IMR-90 (cell line): ENCODE measurements around the gene P2RX3. TPM values are rescaled to one million over a fixed set of nuclear protein-coding genes. Genes with fewer than 3 reads are reported as not detected.

ENCODE experiments used
- ATAC-seq: fragments of 200-7000 bp; cut with Tn5 transposase; 2 replicates; pipeline ENCODE4 v1.9.1; 2020; ENCODE audit warnings: low read depth, mild to moderate bottlenecking, moderate library complexity
- BruUV-seq: library from RNA; stranded (reverse); fragments of 400-500 nt; replicated peaks from 2 replicates; lab custom pipeline; 2021; lab: Mats Ljungman, UMichigan
- CTCF ChIA-PET: fragments of 300-600 bp; formaldehyde crosslinking; extraction: SDS; loops from one replicate; lab custom pipeline; 2021; ENCODE audit warnings: antibody characterized with exemption; lab: Yijun Ruan, JAX
- POLR2A ChIA-PET: fragments of 300-600 bp; sonication (Branson Sonifier 250); formaldehyde crosslinking; loops from one replicate; lab custom pipeline; 2022; ENCODE audit warnings: antibody characterized with exemption; ENCODE audit not compliant: unreplicated experiment; lab: Charles Lee
- DNase-seq: peaks from one replicate; pipeline ENCODE4 v3.0.0; 2013
- H2AFZ ChIP-seq: replicated peaks from 2 replicates; pipeline ENCODE3; 2013; ENCODE audit warnings: low read length, mild to moderate bottlenecking; ENCODE audit not compliant: poor library complexity
- H2AK5ac ChIP-seq: 2 replicates; pipeline ENCODE4 v1.6.1; 2013; ENCODE audit warnings: low read depth, low read length, inconsistent platforms
- H2AK9ac ChIP-seq: replicated peaks from 2 replicates; pipeline ENCODE3; 2013; ENCODE audit warnings: mild to moderate bottlenecking, low read depth, low read length, moderate library complexity; ENCODE audit not compliant: poor library complexity
- H2BK120ac ChIP-seq: 2 replicates; pipeline ENCODE4 v1.6.1; 2013; ENCODE audit warnings: low read depth, low read length, inconsistent platforms
- H2BK15ac ChIP-seq: 3 replicates; pipeline ENCODE4 v1.6.1; 2013; ENCODE audit warnings: low read depth, low read length, inconsistent platforms
- H2BK20ac ChIP-seq: 2 replicates; pipeline ENCODE4 v1.6.1; 2013; ENCODE audit warnings: low read depth, mild to moderate bottlenecking, inconsistent platforms, low read length, moderate library complexity
- H2BK5ac ChIP-seq: 2 replicates; pipeline ENCODE4 v1.6.1; 2013; ENCODE audit warnings: mild to moderate bottlenecking, low read depth, low read length, inconsistent platforms; ENCODE audit not compliant: poor library complexity, severe bottlenecking
- H3K14ac ChIP-seq: replicated peaks from 2 replicates; pipeline ENCODE4 v1.6.1; 2013; ENCODE audit warnings: low read depth, low read length, inconsistent platforms
- H3K18ac ChIP-seq: 2 replicates; pipeline ENCODE4 v1.6.1; 2013; ENCODE audit warnings: low read depth, low read length, control low read depth
- H3K23ac ChIP-seq: 2 replicates; pipeline ENCODE4 v1.6.1; 2013; ENCODE audit warnings: low read depth, low read length, inconsistent platforms
- H3K27ac ChIP-seq: 2 replicates; pipeline ENCODE4 v1.5.1; 2013; ENCODE audit warnings: mild to moderate bottlenecking, control low read depth, low read length; ENCODE audit not compliant: insufficient read depth
- H3K27me3 ChIP-seq: 2 replicates; pipeline ENCODE4 v1.6.1; 2013; ENCODE audit warnings: low read length; ENCODE audit not compliant: control insufficient read depth, insufficient read depth
- H3K36me3 ChIP-seq: 2 replicates; pipeline ENCODE4 v1.6.1; 2013; ENCODE audit warnings: low read length, mixed read lengths; ENCODE audit not compliant: control insufficient read depth, insufficient read depth
- H3K4ac ChIP-seq: 2 replicates; pipeline ENCODE4 v1.6.1; 2013; ENCODE audit warnings: low read depth, low read length, inconsistent platforms
- H3K4me1 ChIP-seq: 2 replicates; pipeline ENCODE4 v1.6.1; 2013; ENCODE audit warnings: low read length, mixed read lengths; ENCODE audit not compliant: control insufficient read depth, insufficient read depth
- H3K4me2 ChIP-seq: 2 replicates; pipeline ENCODE4 v1.6.1; 2013; ENCODE audit warnings: low read depth, mild to moderate bottlenecking, control low read depth, low read length, moderate library complexity
- H3K4me3 ChIP-seq: 2 replicates; pipeline ENCODE4 v1.5.1; 2013; ENCODE audit warnings: low read depth, mild to moderate bottlenecking, control low read depth, low read length, moderate library complexity; ENCODE audit not compliant: insufficient read depth
- H3K56ac ChIP-seq: 2 replicates; pipeline ENCODE4 v1.6.1; 2013; ENCODE audit warnings: low read length, inconsistent platforms; ENCODE audit not compliant: insufficient read depth; ENCODE audit errors: extremely low read depth
- H3K79me1 ChIP-seq, 2 experiments: 2 replicates each; pipeline ENCODE4 v1.6.1; 2013; ENCODE audit warnings: low read length in 2 of 2, inconsistent platforms in 1 of 2, low read depth in 1 of 2
- H3K9ac ChIP-seq: 2 replicates; pipeline ENCODE4 v1.6.1; 2013; ENCODE audit warnings: low read depth, low read length, control low read depth
- H3K9me1 ChIP-seq: 2 replicates; pipeline ENCODE4 v1.6.1; 2013; ENCODE audit warnings: low read length, inconsistent platforms; ENCODE audit not compliant: insufficient read depth
- H3K9me3 ChIP-seq: 2 replicates; pipeline ENCODE4 v1.6.1; 2013; ENCODE audit warnings: low read length; ENCODE audit not compliant: control insufficient read depth, insufficient read depth
- H4K20me1 ChIP-seq: 2 replicates; pipeline ENCODE4 v1.6.1; 2013; ENCODE audit warnings: low read length, inconsistent platforms; ENCODE audit not compliant: insufficient read depth
- H4K5ac ChIP-seq: 2 replicates; pipeline ENCODE4 v1.6.1; 2013; ENCODE audit warnings: mild to moderate bottlenecking, low read depth, low read length, control low read depth
- H4K8ac ChIP-seq, 2 experiments: 2 replicates each; pipeline ENCODE4 v1.6.1; 2013; ENCODE audit warnings: low read depth in 2 of 2, low read length in 2 of 2, control low read depth in 1 of 2, inconsistent platforms in 1 of 2
- H4K91ac ChIP-seq: 2 replicates; pipeline ENCODE4 v1.6.1; 2013; ENCODE audit warnings: low read depth, low read length, inconsistent platforms; ENCODE audit not compliant: insufficient read depth
- CEBPB ChIP-seq: IDR thresholded peaks from 2 replicates; pipeline ENCODE4 v1.6.1; 2012; ENCODE audit warnings: low read depth, low read length, improper control_type of control experiment
- CHD1 ChIP-seq: IDR thresholded peaks from 2 replicates; pipeline ENCODE4 v1.6.1; 2012; ENCODE audit warnings: low read depth, low read length, improper control_type of control experiment
- FOS ChIP-seq: fragments of 150-350 bp; IDR thresholded peaks from 2 replicates; pipeline ENCODE4 v1.6.1; 2016; ENCODE audit warnings: low read depth, low read length
- MAFK ChIP-seq: IDR thresholded peaks from 2 replicates; pipeline ENCODE4 v1.6.1; 2012; ENCODE audit warnings: low read depth, low read length, improper control_type of control experiment
- MXI1 ChIP-seq: IDR thresholded peaks from 2 replicates; pipeline ENCODE4 v1.6.1; 2012; ENCODE audit warnings: low read depth, mild to moderate bottlenecking, low read length, moderate library complexity, borderline replicate concordance
- NFE2L2 ChIP-seq: fragments of 150-350 bp; IDR thresholded peaks from 2 replicates; pipeline ENCODE4 v1.6.1; 2016; ENCODE audit warnings: low read depth, mild to moderate bottlenecking, low read length
- POLR2A ChIP-seq: IDR thresholded peaks from 2 replicates; pipeline ENCODE4 v1.6.1; 2012; ENCODE audit warnings: mild to moderate bottlenecking, low read depth, low read length
- RCOR1 ChIP-seq: IDR thresholded peaks from 2 replicates; pipeline ENCODE4 v1.6.1; 2012; ENCODE audit warnings: mild to moderate bottlenecking, low read length, improper control_type of control experiment; ENCODE audit not compliant: insufficient replicate concordance
- RFX5 ChIP-seq: IDR thresholded peaks from 2 replicates; pipeline ENCODE4 v1.8.0; 2012; ENCODE audit warnings: low read depth, mild to moderate bottlenecking, low read length, moderate library complexity
- WGBS, 2 experiments: methylation state at CpG; one replicate each; pipeline versions ENCODE4 v1.1.5 to v1.1.7; 2013; ENCODE audit warnings: missing lambda C conversion rate in 2 of 2; ENCODE audit not compliant: insufficient read length in 1 of 2; ENCODE audit errors: extremely low coverage in 2 of 2; 5-methylcytosine and 5-hydroxymethylcytosine counted together
- dilution Hi-C: fragments of 300-500 bp; cut with HindIII; formaldehyde crosslinking; loops from one replicate; pipeline ENCODE4 v1.14.3; 2018; ENCODE audit warnings: low sequenced_read_pairs; ENCODE audit not compliant: unreplicated experiment
- in situ Hi-C: fragments of 300-500 bp; cut with MboI; formaldehyde crosslinking; loops from 3 replicates; pipeline ENCODE4 v1.14.3; 2019; ENCODE audit warnings: low sequenced_read_pairs, inconsistent platforms, mixed read lengths
- intact Hi-C: fragments of 100-400 bp; cut with micrococcal nuclease; formaldehyde crosslinking; loops from 2 replicates; pipeline ENCODE4 v1.10.0; 2022
- polyA plus RNA-seq, 3 experiments: library from polyadenylated mRNA; depleted of rRNA; stranded (reverse); fragments of >200 nt; gene quantifications; 2 replicates each; pipeline ENCODE4 v1.2.3, GENCODE V29; 2012; ENCODE audit warnings: low replicate concordance in 1 of 3
- total RNA-seq: library from RNA; depleted of rRNA; stranded (reverse); fragments of >200 nt; gene quantifications from 2 replicates; pipeline ENCODE4 v1.2.3, GENCODE V29; 2012
- TF ChIP-seq, protein P1 (sequence below): fragments of 150-350 bp; IDR thresholded peaks from 2 replicates; pipeline ENCODE4 v1.6.1; 2017; ENCODE audit warnings: mild to moderate bottlenecking, antibody characterized with exemption, low read length, low read depth
- TF ChIP-seq, protein P2 (sequence below): conservative IDR thresholded peaks from 2 replicates; pipeline ENCODE4 v1.5.1; 2012; ENCODE audit warnings: mild to moderate bottlenecking, low read depth, low read length, improper control_type of control experiment
- TF ChIP-seq, protein P3 (sequence below): fragments of 150-350 bp; IDR thresholded peaks from 2 replicates; pipeline ENCODE4 v1.6.1; 2016; ENCODE audit warnings: low read depth, mild to moderate bottlenecking, low read length, moderate library complexity, borderline replicate concordance

The P2RX3 gene
- total and polyA plus RNA-seq, 2 of the 4 experiments (the other 2 are of a cell fraction): not detected

DNA sequence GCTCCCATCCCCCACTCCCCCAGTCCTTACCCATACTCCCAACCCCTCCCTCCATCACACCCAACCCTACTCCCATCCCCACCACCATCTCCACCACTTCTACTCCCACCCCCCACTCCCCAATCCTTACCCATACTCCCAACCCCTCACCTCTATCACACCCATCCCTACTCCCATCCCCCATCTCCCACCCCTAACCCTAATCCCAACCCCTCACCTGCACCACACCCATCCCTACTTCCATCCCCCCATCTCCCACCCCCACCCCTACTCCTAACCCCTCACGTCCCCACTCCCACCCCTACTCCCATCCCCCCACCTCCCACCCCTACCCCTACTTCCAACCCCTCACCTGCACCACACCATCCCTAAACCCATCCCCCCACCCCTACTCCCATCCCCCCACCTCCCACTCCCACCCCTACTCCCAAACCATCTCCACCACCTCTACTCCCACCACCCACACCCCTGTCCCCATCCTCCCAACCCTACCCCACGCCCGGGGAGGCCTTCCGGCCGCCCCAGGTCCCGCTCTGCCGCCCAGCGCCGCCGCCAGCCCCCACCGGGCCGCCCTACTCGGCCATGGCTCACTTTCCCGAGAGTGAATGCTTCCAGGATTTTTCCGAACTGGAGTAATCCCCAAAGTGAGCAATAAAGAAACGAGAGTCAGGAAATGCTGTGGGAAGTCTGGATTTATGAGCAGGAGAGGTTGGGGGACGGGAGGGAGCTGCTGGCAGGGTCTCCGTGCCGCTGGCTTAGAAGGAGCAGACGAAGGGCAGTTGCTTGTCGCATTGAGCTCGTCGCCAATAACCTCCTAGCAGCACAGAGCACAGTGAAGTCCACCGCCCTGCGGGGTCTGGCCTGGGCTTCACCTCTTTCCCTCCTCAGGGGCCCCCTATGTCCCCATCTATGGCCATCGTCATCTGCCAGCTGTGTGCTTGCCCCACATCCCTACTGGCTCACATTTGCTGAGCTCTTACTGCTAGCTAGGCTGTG is 38.2 kb downstream of the P2RX3 start:
- Histone ChIP-seq H2BK20ac (no peak overlapping the region), H2BK120ac (no peak overlapping the region), H3K27ac (no peak overlapping the region), H2AFZ (no peak overlapping the region), H3K9ac (no peak overlapping the region), H3K4me1 (no peaks in the 10 kb centered on the region), H2BK5ac (no peak overlapping the region), H4K5ac (no peak overlapping the region), H3K56ac (no peak overlapping the region), H3K9me3 (no peaks in the 10 kb centered on the region), H3K79me1 (no peaks in the 10 kb centered on the region), H4K20me1 (0 out of 2 replicates have a peak, but pooled peaks cover 6% of the 10 kb centered on the region), H2AK5ac (no peak overlapping the region), H4K8ac (no peak overlapping the region), H3K27me3 (peaks cover 7% of the 10 kb centered on the region; the same call in 1 of the 2 replicates), H3K4ac (no peak overlapping the region), H2AK9ac (no peak overlapping the region), H3K9me1 (no peaks in the 10 kb centered on the region), H3K36me3 (no peaks in the 10 kb centered on the region), H4K91ac (no peak overlapping the region), H3K4me3 (no peak overlapping the region), H3K14ac (no peak overlapping the region), H3K4me2 (no peak overlapping the region), H3K18ac (no peak overlapping the region), H3K23ac (no peak overlapping the region), H2BK15ac (no peak overlapping the region)
- CTCF ChIA-PET: no interaction called here
- POLR2A ChIA-PET: no interaction called here
- no peak for ATAC-seq
- no peak for DNase-seq
- in situ Hi-C loops (no loop called here), dilution Hi-C loops (no loop called here), intact Hi-C loops (no loop called here)
- no peak for TF ChIP-seq RFX5
- TF ChIP-seq NFE2L2: no peak
- no peak for TF ChIP-seq RCOR1
- no peak for TF ChIP-seq MXI1
- TF ChIP-seq, protein P1, sequence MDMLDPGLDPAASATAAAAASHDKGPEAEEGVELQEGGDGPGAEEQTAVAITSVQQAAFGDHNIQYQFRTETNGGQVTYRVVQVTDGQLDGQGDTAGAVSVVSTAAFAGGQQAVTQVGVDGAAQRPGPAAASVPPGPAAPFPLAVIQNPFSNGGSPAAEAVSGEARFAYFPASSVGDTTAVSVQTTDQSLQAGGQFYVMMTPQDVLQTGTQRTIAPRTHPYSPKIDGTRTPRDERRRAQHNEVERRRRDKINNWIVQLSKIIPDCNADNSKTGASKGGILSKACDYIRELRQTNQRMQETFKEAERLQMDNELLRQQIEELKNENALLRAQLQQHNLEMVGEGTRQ: no peak
- no peak for TF ChIP-seq CHD1
- TF ChIP-seq, protein P2, sequence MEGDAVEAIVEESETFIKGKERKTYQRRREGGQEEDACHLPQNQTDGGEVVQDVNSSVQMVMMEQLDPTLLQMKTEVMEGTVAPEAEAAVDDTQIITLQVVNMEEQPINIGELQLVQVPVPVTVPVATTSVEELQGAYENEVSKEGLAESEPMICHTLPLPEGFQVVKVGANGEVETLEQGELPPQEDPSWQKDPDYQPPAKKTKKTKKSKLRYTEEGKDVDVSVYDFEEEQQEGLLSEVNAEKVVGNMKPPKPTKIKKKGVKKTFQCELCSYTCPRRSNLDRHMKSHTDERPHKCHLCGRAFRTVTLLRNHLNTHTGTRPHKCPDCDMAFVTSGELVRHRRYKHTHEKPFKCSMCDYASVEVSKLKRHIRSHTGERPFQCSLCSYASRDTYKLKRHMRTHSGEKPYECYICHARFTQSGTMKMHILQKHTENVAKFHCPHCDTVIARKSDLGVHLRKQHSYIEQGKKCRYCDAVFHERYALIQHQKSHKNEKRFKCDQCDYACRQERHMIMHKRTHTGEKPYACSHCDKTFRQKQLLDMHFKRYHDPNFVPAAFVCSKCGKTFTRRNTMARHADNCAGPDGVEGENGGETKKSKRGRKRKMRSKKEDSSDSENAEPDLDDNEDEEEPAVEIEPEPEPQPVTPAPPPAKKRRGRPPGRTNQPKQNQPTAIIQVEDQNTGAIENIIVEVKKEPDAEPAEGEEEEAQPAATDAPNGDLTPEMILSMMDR: no peak
- no peak for TF ChIP-seq MAFK
- TF ChIP-seq FOS: no peak
- TF ChIP-seq POLR2A: no peak
- no peak for TF ChIP-seq CEBPB
- TF ChIP-seq, protein P3, sequence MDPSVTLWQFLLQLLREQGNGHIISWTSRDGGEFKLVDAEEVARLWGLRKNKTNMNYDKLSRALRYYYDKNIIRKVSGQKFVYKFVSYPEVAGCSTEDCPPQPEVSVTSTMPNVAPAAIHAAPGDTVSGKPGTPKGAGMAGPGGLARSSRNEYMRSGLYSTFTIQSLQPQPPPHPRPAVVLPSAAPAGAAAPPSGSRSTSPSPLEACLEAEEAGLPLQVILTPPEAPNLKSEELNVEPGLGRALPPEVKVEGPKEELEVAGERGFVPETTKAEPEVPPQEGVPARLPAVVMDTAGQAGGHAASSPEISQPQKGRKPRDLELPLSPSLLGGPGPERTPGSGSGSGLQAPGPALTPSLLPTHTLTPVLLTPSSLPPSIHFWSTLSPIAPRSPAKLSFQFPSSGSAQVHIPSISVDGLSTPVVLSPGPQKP: no peak
- 65% methylated on average over 7 of the region's 26 CpGs; no CpG with 5 or more reads in 1 of the 2 experiments for WGBS, 2 experiments
- no TSS peak for BruUV-seq
